Astrocyte (in vitro differentiated cells and primary cell): ENCODE results near the gene UBAC2. TPM values are rescaled to one million over a fixed set of nuclear protein-coding genes. Genes with fewer than 3 reads are reported as not detected.

Experiments
- DNase-seq: peaks from one replicate; pipeline ENCODE4 v3.0.0-alpha.2; 2010; ENCODE audit warnings: low read depth
- FAIRE-seq: peaks from 2 replicates; lab custom pipeline; 2011; peaks lifted over from hg19 to GRCh38; lab: Jason Lieb, UNC
- H2AFZ ChIP-seq: 2 replicates; pipeline ENCODE4 v1.6.0; 2012; ENCODE audit warnings: low read depth, low read length, inconsistent platforms
- H3K27ac ChIP-seq: 2 replicates; pipeline ENCODE4 v1.5.1; 2011; ENCODE audit warnings: low read depth, low read length, inconsistent platforms
- H3K27me3 ChIP-seq: 2 replicates; pipeline ENCODE4 v1.6.0; 2011; ENCODE audit warnings: low read length, inconsistent platforms; ENCODE audit not compliant: insufficient read depth
- H3K36me3 ChIP-seq: 2 replicates; pipeline ENCODE4 v1.5.1; 2011; ENCODE audit warnings: low read length, inconsistent platforms; ENCODE audit not compliant: insufficient read depth
- H3K4me1 ChIP-seq: 2 replicates; pipeline ENCODE4 v1.5.1; 2011; ENCODE audit warnings: low read length, inconsistent platforms; ENCODE audit not compliant: insufficient read depth
- H3K4me2 ChIP-seq: 2 replicates; pipeline ENCODE4 v1.6.0; 2012; ENCODE audit warnings: low read length, inconsistent platforms
- H3K4me3 ChIP-seq: 2 replicates; pipeline ENCODE4 v1.5.1; 2011; ENCODE audit warnings: low read depth, mild to moderate bottlenecking, low read length, inconsistent platforms; ENCODE audit not compliant: insufficient read depth
- H3K79me2 ChIP-seq: 2 replicates; pipeline ENCODE4 v1.6.0; 2012; ENCODE audit warnings: mild to moderate bottlenecking, low read length, inconsistent platforms; ENCODE audit not compliant: insufficient read depth
- H3K9ac ChIP-seq: 2 replicates; pipeline ENCODE4 v1.6.0; 2012; ENCODE audit warnings: mild to moderate bottlenecking, low read length, inconsistent platforms
- H3K9me3 ChIP-seq: 2 replicates; pipeline ENCODE4 v1.5.1; 2012; ENCODE audit warnings: low read depth, mild to moderate bottlenecking, low read length, inconsistent platforms; ENCODE audit not compliant: insufficient read depth
- H4K20me1 ChIP-seq: 2 replicates; pipeline ENCODE4 v1.6.0; 2012; ENCODE audit warnings: low read length, inconsistent platforms; ENCODE audit not compliant: insufficient read depth
- H3K27ac Mint-ChIP-seq: one replicate; pipeline ENCODE4 v1.8.0; 2021; ENCODE audit warnings: mild to moderate bottlenecking, mixed read lengths; ENCODE audit not compliant: unreplicated experiment
- H3K27me3 Mint-ChIP-seq: one replicate; pipeline ENCODE4 v1.8.0; 2021; ENCODE audit warnings: low read depth, mixed read lengths; ENCODE audit not compliant: unreplicated experiment
- H3K36me3 Mint-ChIP-seq: one replicate; pipeline ENCODE4 v1.8.0; 2021; ENCODE audit warnings: low read depth, mixed read lengths; ENCODE audit not compliant: unreplicated experiment
- H3K4me1 Mint-ChIP-seq: one replicate; pipeline ENCODE4 v1.8.0; 2021; ENCODE audit warnings: low read depth, mixed read lengths; ENCODE audit not compliant: unreplicated experiment
- H3K4me3 Mint-ChIP-seq: one replicate; pipeline ENCODE4 v1.8.0; 2021; ENCODE audit warnings: mild to moderate bottlenecking, moderate library complexity, mixed read lengths; ENCODE audit not compliant: unreplicated experiment
- H3K9me3 Mint-ChIP-seq: one replicate; pipeline ENCODE4 v1.8.0; 2021; ENCODE audit warnings: mild to moderate bottlenecking, mixed read lengths; ENCODE audit not compliant: unreplicated experiment
- EZH2 ChIP-seq: IDR thresholded peaks from 2 replicates; pipeline ENCODE4 v1.6.1; 2012; ENCODE audit warnings: mild to moderate bottlenecking, low read length, inconsistent platforms; ENCODE audit not compliant: insufficient read depth
- total RNA-seq: library from RNA; stranded (reverse); gene quantifications from 2 replicates; pipeline ENCODE4 v1.2.1, GENCODE V29; 2021
- TF ChIP-seq, protein P1 (sequence below): IDR thresholded peaks from 2 replicates; pipeline ENCODE4 v1.5.1; 2011; ENCODE audit warnings: low read depth, mild to moderate bottlenecking, inconsistent platforms, low read length, moderate library complexity; ENCODE audit not compliant: insufficient read depth

The UBAC2 gene
- total RNA-seq, 1 donor from 2014 or later, result 61.0 TPM

DNA sequence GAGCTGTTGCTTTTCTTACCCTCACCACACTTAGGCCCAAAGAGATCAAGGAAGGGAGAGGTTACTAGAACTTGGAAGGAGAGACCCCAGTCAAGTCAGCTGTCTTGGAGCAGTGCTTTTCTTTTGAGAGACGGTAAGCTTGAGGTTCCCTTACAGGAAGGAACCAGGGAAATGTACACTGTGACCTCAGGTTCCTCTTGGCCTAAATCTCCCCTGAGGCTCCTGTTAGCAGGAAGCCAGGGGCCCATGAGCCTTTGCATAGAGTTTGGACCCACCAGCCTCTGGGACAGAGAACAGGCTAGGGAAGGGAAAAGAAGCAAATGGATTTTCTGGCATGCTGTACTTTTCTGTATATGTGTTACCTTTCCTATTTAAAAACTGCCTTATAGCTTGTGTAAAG is 63.4 kb downstream of the UBAC2 start:
- H3K27ac ChIP-seq, result no peak overlapping the region
- DNase-seq (no peak), FAIRE-seq (no peak)
- no peaks in the 10 kb centered on the region for H3K9me3 ChIP-seq
- peaks cover 11% of the 10 kb centered on the region for H4K20me1 ChIP-seq
- no peak overlapping the region for H3K27ac Mint-ChIP-seq
- peaks cover 3% of the 10 kb centered on the region for H3K36me3 Mint-ChIP-seq
- no peaks in the 10 kb centered on the region for H3K79me2 ChIP-seq
- H3K4me3 Mint-ChIP-seq, result no peak overlapping the region
- H3K27me3 ChIP-seq, result no peaks in the 10 kb centered on the region
- TF ChIP-seq, protein P1, sequence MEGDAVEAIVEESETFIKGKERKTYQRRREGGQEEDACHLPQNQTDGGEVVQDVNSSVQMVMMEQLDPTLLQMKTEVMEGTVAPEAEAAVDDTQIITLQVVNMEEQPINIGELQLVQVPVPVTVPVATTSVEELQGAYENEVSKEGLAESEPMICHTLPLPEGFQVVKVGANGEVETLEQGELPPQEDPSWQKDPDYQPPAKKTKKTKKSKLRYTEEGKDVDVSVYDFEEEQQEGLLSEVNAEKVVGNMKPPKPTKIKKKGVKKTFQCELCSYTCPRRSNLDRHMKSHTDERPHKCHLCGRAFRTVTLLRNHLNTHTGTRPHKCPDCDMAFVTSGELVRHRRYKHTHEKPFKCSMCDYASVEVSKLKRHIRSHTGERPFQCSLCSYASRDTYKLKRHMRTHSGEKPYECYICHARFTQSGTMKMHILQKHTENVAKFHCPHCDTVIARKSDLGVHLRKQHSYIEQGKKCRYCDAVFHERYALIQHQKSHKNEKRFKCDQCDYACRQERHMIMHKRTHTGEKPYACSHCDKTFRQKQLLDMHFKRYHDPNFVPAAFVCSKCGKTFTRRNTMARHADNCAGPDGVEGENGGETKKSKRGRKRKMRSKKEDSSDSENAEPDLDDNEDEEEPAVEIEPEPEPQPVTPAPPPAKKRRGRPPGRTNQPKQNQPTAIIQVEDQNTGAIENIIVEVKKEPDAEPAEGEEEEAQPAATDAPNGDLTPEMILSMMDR, result no peak
- H3K4me3 ChIP-seq, result no peak overlapping the region
- no peaks in the 10 kb centered on the region for H3K4me1 ChIP-seq
- no peaks in the 10 kb centered on the region for H3K27me3 Mint-ChIP-seq
- peaks cover 12% of the 10 kb centered on the region for H3K4me1 Mint-ChIP-seq
- no peak overlapping the region for H3K4me2 ChIP-seq
- H3K9me3 Mint-ChIP-seq, result no peaks in the 10 kb centered on the region
- H2AFZ ChIP-seq, result no peak overlapping the region
- H3K36me3 ChIP-seq, result no peaks in the 10 kb centered on the region
- no peak overlapping the region for H3K9ac ChIP-seq

DNA sequence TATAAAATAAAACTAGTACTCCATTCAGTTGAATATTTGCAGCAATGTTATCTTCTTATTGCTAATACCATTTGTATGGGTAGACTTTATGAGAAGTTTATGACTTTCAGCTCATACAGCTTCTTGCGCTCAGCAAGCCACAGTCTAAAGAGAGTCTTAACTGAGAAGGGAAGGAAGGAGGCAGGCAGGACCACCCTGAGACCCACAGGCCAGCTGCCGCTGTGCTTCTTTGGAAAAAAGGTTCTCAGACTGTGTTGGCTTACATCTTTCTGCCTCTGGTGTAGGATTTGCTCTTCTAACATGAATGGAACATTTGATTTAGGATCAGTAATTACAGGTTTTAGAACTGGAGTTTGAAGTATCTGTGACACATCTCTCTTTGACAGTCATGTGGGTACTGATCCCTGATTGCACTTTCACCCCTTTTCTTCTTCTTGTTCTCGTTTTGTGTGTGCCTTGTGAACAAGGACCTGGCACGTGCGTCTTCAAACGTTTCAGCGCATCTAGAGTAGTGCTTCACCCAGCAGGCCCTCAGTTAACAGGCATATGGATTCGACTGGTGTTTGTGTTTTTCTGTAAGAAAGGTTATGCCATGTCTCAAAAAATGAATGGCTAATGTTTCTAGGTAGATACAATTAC is 64.6 kb downstream of the UBAC2 start:
- DNase-seq (no peak), FAIRE-seq (no peak)
- Mint-ChIP-seq H3K27me3 (no peaks in the 10 kb centered on the region), H3K4me3 (no peak overlapping the region), H3K9me3 (no peaks in the 10 kb centered on the region), H3K4me1 (peaks cover 5% of the 10 kb centered on the region), H3K27ac (no peak overlapping the region), H3K36me3 (peaks cover 3% of the 10 kb centered on the region)
- H3K79me2 ChIP-seq, result no peaks in the 10 kb centered on the region
- H3K27me3 ChIP-seq, result no peaks in the 10 kb centered on the region
- no peaks in the 10 kb centered on the region for H3K9me3 ChIP-seq
- TF ChIP-seq, protein P1, result no peak
- TF ChIP-seq EZH2, result no peak
- H3K36me3 ChIP-seq, result no peaks in the 10 kb centered on the region
- H3K4me3 ChIP-seq, result no peak overlapping the region
- H2AFZ ChIP-seq, result no peak overlapping the region
- peaks cover 12% of the 10 kb centered on the region for H4K20me1 ChIP-seq
- H3K27ac ChIP-seq, result no peak overlapping the region
- no peaks in the 10 kb centered on the region for H3K4me1 ChIP-seq
- H3K9ac ChIP-seq, result no peak overlapping the region
- H3K4me2 ChIP-seq, result no peak overlapping the region

DNA sequence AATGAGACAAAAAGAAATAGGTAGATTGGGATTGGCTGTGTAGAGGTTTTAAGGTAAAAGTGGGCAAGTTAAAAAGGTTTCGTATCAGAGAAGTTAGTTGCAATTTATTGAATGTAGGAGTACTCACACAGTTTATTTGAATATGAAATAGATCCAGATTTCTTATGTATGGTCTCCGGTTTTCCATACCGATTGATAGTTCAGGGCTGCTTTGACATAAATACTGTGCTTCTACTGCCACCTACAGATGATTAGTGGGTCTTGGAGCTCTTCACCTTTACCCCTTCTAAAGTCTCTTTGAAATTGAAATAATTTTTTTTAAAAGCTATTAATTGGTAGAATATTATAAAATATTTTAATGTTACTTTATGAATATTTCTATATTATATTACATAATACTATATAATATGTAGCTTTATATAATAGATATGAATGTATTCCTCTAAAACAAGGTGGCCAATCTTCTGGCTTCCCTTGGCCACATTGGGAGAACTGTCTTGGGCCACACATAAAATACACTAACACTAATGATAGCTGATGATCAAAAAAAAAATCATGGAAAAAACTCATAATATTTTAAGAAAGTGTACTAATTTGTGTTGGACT is 65.3 kb downstream of the UBAC2 start:
- Histone ChIP-seq H3K27me3 (no peaks in the 10 kb centered on the region), H3K4me1 (no peaks in the 10 kb centered on the region), H3K9ac (no peak overlapping the region), H3K4me2 (no peak overlapping the region), H3K9me3 (no peaks in the 10 kb centered on the region), H2AFZ (no peak overlapping the region), H3K27ac (no peak overlapping the region), H4K20me1 (peaks cover 12% of the 10 kb centered on the region), H3K4me3 (no peak overlapping the region), H3K36me3 (no peaks in the 10 kb centered on the region), H3K79me2 (no peaks in the 10 kb centered on the region)
- Mint-ChIP-seq H3K4me1 (peaks cover 2% of the 10 kb centered on the region), H3K4me3 (no peak overlapping the region), H3K27me3 (no peaks in the 10 kb centered on the region), H3K9me3 (no peaks in the 10 kb centered on the region), H3K36me3 (peaks cover 3% of the 10 kb centered on the region), H3K27ac (no peak overlapping the region)
- DNase-seq, result peak; percentile 27
- TF ChIP-seq EZH2, result no peak
- TF ChIP-seq, protein P1, result peak; percentile 56
- peak; percentile 34 for FAIRE-seq
